ENCODE results near the gene COPS2. TPM values are rescaled to one million over a fixed set of nuclear protein-coding genes. Genes with fewer than 3 reads are reported as not detected.
"Not testable (repeated sequence)": the region's sequence is repeated elsewhere in the genome, so short reads cannot be mapped to it uniquely, and the experiment has no call there.

Gene COPS2
- 10 to 100 TPM; 18.1 to 30.0 (median 21.6) TPM for polyA plus RNA-seq

DNA sequence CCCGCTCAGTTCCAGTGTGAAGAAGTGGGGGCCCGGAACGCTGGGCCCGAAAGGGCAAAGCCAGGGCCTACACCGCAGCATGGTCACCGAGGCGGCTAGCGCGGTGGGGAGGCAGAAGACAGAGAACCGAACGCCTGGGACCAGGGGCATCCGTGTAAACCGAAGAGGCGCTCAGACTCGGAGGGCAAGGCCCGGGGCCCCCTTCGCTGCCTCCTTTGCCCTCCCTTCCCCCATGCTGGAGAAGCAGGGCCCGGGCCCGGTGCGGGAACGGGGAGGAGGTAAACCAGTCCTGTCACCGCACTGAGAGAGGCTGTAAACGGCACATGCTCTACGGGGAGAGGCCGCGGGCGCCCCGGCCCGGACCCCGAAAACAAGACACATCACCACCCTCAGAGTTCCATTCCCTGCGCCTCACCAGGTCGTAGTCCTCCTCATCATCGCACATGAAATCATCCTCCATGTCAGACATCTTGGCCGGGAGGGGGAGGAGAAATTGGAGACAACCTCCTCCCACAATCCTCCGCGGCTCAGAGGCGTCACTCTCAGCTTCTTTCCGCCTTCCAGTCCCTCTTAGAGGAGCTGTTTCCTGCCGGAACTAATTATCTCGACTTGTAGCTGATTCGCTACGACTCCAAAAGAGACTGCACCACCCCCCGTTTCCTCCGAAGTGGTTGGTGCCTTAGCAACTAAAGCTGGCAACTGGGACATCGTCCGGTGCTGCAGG, at the start of gene COPS2:
TSS of gene COPS2 (minus strand) at position 490 of the 724 bp plus-strand sequence. CDS start at position 469, 21 bp downstream.
- Mint-ChIP-seq H3K4me1 (peaks cover 45 to 58% of the 10 kb centered on the region in 2 donors), H3K27me3 (ENCODE audit: low read depth in 3 of 3) (peaks cover 3 to 7% (median 6%) of the 10 kb centered on the region in 3 donors), H3K9me3 (no peaks in the 10 kb centered on the region), H3K4me3 (peak within 1 kb of the TSS; percentile 98 to 100 (median 100)), H3K27ac (peak within 1 kb of the TSS; percentile 93 to 100 (median 98)), H3K36me3 (no peaks in the 10 kb centered on the region)
- peak; percentile 94 to 95 (median 95) for DNase-seq

DNA sequence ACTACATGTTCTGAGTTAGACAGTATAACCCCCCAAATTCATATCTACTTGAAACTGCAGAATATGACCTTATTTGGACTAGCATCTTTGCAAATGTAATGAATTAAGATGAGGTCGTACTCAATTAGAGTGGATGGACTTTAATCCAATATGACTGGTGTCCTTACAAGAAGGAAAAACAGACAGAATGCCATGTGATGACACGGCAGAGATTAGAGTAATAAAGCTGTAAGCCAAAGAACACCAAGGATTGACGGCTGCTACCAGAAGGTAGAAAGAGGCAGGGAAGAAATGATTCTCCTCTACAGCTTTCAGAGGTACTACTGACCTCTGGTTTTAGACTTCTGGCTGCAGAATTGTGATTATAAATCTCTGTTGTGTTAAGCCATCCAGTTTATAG, 44.9 kb upstream of the COPS2 start:
- H3K36me3 Mint-ChIP-seq: peaks cover 23 to 26% (median 24%) of the 10 kb centered on the region in 3 donors
- H3K4me1 Mint-ChIP-seq: peaks cover 3 to 15% of the 10 kb centered on the region in 2 donors
- H3K27ac Mint-ChIP-seq: no peak overlapping the region
- no peak for DNase-seq
- no peaks in the 10 kb centered on the region for H3K27me3 Mint-ChIP-seq (ENCODE audit: low read depth in 3 of 3)
- H3K4me3 Mint-ChIP-seq: no peak overlapping the region
- H3K9me3 Mint-ChIP-seq: peaks cover 0 to 3% (median 0%) of the 10 kb centered on the region in 6 donors

DNA sequence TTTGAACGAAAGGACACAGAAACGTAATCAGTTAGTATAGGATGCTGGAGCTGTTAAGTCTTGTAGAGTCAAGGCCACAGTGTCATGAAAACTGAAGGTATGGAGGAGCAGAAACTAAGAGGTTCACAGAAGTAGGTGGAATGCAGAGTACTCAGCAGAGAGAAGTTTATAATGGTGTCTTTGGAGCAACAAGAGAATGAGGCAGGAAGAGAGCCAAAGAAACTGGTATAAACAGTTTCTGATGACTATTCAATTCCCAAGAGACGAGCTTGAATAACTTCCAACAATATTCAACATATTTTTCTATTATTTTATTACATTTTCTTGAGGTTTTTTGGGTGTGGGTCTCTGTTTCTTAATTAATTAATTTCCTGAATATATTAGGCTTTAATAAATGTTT, 44.3 kb upstream of the COPS2 start:
- DNase-seq: no peak
- no peaks in the 10 kb centered on the region for H3K27me3 Mint-ChIP-seq (ENCODE audit: low read depth in 3 of 3)
- H3K4me1 Mint-ChIP-seq: peaks cover 3 to 17% of the 10 kb centered on the region in 2 donors
- peak overlapping the region in 1 of 6 donors; percentile 7 for H3K27ac Mint-ChIP-seq
- peaks cover 17 to 19% (median 17%) of the 10 kb centered on the region in 3 donors for H3K36me3 Mint-ChIP-seq
- no peak overlapping the region for H3K4me3 Mint-ChIP-seq
- peaks cover 0 to under 1% (median 0%) of the 10 kb centered on the region in 6 donors for H3K9me3 Mint-ChIP-seq

DNA sequence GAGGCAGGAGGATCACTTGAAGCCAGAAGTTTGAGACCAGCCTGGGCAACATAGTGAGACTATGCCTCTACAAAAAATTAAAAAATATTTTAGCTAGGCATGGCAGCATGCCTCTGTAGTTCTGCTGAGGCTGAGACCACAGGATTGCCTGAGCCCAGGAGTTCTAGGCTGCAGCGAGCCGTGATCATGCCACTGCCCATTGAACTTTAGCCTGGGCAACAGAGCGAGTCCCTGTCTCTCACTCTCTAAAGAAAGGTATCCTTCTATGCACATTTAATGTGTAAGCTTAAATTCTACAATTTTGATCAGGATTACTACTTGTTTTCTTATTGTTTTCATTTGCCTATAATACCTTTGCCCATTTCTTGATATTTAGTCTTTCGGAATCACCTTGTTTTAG, 41.5 kb upstream of the COPS2 start:
- DNase-seq: no peak
- Mint-ChIP-seq H3K36me3 (peaks cover 0 to 4% (median 3%) of the 10 kb centered on the region in 3 donors), H3K4me3 (no peak overlapping the region), H3K9me3 (no peaks in the 10 kb centered on the region), H3K27ac (no peak overlapping the region), H3K4me1 (peaks cover 3 to 21% of the 10 kb centered on the region in 2 donors), H3K27me3 (ENCODE audit: low read depth in 3 of 3) (no peaks in the 10 kb centered on the region)

DNA sequence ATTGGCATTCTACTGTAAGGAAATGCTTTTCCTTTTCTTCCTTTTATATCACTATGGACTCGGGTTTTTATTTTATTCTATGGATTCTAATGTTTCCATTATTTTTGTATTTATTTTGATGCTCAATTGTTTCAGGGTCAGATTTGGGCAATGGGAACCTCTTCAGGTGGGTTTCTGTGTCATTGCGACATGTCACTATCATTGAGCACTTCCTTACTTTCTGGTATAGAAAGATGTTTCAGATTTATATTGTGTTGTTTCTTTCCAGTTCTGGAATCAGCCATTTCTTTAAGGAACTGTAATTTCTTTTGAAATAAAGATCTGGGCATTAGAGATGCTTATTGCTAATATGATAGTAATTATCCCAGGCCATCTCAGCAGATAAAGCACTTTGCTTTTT, 36.5 kb upstream of the COPS2 start:
- Mint-ChIP-seq H3K4me1 (peaks cover 17 to 56% of the 10 kb centered on the region in 2 donors), H3K9me3 (no peaks in the 10 kb centered on the region), H3K27ac (no peak overlapping the region), H3K27me3 (ENCODE audit: low read depth in 3 of 3) (peaks cover 0 to 2% (median 0%) of the 10 kb centered on the region in 3 donors), H3K4me3 (no peak overlapping the region), H3K36me3 (no peaks in the 10 kb centered on the region)
- DNase-seq: no peak

DNA sequence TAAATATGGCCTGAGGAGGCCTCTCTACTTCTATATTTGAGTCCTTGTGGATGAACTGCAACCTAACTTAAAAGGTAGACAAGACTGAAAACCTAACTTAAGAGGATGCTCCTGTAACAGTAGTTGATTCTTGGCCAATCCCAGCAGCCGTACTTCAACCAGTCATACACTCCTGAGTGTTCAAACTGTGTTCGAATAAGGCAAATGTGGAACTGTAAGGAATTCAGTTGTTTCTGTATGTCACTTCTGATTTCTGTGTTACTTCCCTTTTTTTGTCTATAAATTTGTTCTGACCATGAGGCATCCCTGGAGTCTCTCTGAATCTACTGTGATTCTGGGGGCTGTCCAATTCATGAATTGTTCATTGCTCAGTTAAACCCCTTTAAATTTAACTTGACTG, 35.2 kb upstream of the COPS2 start:
- H3K4me3 Mint-ChIP-seq: no peak overlapping the region
- H3K9me3 Mint-ChIP-seq: no peaks in the 10 kb centered on the region
- no peaks in the 10 kb centered on the region for H3K36me3 Mint-ChIP-seq
- H3K27ac Mint-ChIP-seq: no peak overlapping the region
- no peak for DNase-seq
- peaks cover 25 to 57% of the 10 kb centered on the region in 2 donors for H3K4me1 Mint-ChIP-seq
- H3K27me3 Mint-ChIP-seq (ENCODE audit: low read depth in 3 of 3): peaks cover 0 to 2% (median 0%) of the 10 kb centered on the region in 3 donors

DNA sequence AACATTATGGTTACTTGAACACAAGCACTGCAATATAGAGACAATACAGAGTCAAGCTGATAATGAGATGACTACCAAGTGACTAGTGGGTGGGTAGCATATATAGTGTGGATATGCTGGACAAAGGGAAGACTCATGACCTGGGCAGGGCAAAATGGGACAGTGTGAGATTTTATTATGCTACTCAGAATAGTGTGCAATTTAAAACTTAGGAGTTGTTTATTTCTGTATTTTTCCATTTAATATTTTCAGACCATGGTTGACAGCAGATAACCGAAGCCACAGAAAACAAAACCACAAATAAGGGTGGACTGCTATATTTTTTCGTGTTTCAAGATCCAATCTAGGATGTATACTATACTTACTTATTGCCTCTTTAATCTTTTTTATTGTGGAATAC, 34.2 kb upstream of the COPS2 start:
- no peak for DNase-seq
- Mint-ChIP-seq H3K9me3 (no peaks in the 10 kb centered on the region), H3K4me1 (peaks cover 31 to 63% of the 10 kb centered on the region in 2 donors), H3K27me3 (ENCODE audit: low read depth in 3 of 3) (peaks cover 0 to 4% (median 0%) of the 10 kb centered on the region in 3 donors), H3K27ac (peak overlapping the region in 1 of 6 donors; percentile 0), H3K36me3 (no peaks in the 10 kb centered on the region), H3K4me3 (no peak overlapping the region)

DNA sequence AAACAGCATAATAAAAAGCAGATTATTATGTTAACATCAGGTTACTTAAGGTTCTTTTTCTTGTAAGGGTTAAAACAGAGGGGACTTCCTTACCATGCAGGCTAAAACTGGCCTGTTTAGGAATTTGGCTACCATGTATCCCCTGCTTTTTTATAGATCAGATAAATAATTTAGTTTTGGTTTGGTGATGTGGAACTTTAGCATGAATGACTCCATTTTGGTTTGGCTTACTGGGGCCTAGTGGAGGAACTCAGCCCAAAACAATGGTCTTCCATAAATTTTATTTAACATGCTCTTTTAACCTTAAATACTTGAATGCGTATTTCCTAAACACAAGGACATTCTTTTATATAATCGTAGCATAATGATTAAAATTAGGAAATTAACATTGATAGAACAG, 33.5 kb upstream of the COPS2 start:
- H3K27me3 Mint-ChIP-seq (ENCODE audit: low read depth in 3 of 3): peaks cover 0 to 4% (median 0%) of the 10 kb centered on the region in 3 donors
- no peak overlapping the region for H3K27ac Mint-ChIP-seq
- H3K9me3 Mint-ChIP-seq: no peaks in the 10 kb centered on the region
- H3K36me3 Mint-ChIP-seq: peaks cover 4 to 5% (median 5%) of the 10 kb centered on the region in 3 donors
- H3K4me3 Mint-ChIP-seq: no peak overlapping the region
- H3K4me1 Mint-ChIP-seq: peaks cover 35 to 70% of the 10 kb centered on the region in 2 donors
- no peak for DNase-seq

DNA sequence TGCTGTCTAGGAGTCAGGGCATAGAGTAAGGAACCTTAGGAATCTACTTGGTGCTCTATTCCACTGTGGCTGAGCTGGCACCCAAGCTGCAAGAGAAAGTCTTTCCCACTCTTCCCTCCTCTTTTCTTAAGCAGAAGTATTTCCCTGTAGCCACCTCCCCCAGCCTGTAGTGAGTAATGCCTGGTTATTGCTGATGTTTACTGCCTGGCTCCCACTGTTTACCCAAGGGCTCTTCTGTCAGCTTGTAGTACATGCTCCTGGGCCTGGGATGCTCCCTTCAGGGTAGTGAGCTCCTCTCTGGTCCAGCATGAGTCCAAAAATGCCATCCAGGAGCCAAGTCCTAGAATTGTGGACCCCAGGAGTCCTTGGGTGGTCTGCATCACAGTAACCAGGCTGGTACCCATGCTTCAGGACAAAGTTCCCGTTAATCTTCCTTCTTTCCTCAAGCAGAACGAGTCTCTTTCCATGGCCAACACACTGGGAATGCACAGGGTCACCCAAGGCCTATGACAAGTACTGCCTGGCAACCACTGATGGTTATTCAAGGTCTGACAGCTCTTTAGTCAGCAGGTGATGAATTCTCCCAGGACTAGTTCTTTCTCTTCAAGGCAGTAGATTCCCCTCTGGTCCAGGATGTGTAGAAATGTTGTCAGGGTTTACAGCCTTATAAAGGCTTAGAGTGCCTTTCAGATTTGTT, 32.3 kb upstream of the COPS2 start:
- Mint-ChIP-seq H3K27ac (peak overlapping the region in 3 of 6 donors; percentile 23 to 47 (median 25)), H3K4me1 (peaks cover 35 to 72% of the 10 kb centered on the region in 2 donors)

DNA sequence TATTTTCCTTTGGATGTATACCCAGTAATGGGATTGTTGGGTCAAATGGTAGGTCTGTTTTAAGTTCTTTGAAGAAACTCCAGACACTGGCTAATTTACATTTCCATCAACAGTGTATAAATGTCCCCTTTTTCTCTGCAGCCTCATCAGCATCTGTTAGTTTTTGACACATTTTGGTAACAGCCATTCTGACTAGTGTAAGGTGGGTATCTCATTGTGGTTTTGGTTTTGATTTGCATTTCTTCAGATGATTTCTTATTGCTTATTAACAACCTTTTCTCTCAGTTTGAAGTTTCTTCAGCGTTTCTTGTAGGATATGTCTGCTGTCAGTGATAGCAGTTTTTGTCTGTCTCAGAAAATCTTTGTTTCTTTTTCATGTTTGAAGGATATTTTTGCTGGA, 30.1 kb upstream of the COPS2 start:
- peaks cover 34 to 57% of the 10 kb centered on the region in 2 donors for H3K4me1 Mint-ChIP-seq
- H3K27ac Mint-ChIP-seq: peak overlapping the region; percentile 6 to 88 (median 44)
- peaks cover 4 to 16% (median 11%) of the 10 kb centered on the region in 3 donors for H3K36me3 Mint-ChIP-seq
- no peaks in the 10 kb centered on the region for H3K9me3 Mint-ChIP-seq
- H3K27me3 Mint-ChIP-seq (ENCODE audit: low read depth in 3 of 3): peaks cover 0 to 4% (median 0%) of the 10 kb centered on the region in 3 donors
- no peak for DNase-seq
- H3K4me3 Mint-ChIP-seq: peak overlapping the region in 3 of 5 donors; percentile 0 to 43 (median 22)

More for the DNA sequence above, 32.3 kb upstream of the COPS2 start:
- H3K4me3 Mint-ChIP-seq: no peak overlapping the region
- peaks cover 4 to 10% (median 8%) of the 10 kb centered on the region in 3 donors for H3K36me3 Mint-ChIP-seq
- peaks cover 0 to 4% (median 0%) of the 10 kb centered on the region in 3 donors for H3K27me3 Mint-ChIP-seq (ENCODE audit: low read depth in 3 of 3)
- H3K9me3 Mint-ChIP-seq: no peaks in the 10 kb centered on the region
- no peak for DNase-seq

DNA sequence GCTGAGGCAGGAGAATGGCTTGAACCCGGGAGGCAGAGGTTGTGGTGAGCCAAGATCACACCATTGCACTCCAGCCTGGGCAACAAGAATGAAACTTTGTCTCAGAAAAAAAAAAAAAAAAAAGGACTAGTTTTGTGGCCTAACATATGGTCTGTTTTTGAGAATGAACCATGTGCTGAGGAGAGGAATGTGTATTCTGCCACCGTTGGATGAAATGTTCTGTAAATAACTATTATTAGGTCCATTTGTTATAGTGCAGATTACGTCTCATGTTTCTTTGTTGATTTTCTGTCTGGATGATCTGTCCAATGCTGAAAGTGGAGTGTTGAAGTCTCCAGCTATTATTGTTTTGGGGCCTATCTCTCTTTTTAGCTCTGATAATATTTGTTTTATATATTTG, 28.3 kb upstream of the COPS2 start:
- DNase-seq; H3K4me3 Mint-ChIP-seq; H3K27ac Mint-ChIP-seq; H3K9me3 Mint-ChIP-seq; H3K27me3 Mint-ChIP-seq (ENCODE audit: low read depth in 3 of 3): not testable (repeated sequence)
- Mint-ChIP-seq H3K36me3 (peaks cover 4 to 16% (median 11%) of the 10 kb centered on the region in 3 donors), H3K4me1 (peaks cover 25 to 44% of the 10 kb centered on the region in 2 donors)

DNA sequence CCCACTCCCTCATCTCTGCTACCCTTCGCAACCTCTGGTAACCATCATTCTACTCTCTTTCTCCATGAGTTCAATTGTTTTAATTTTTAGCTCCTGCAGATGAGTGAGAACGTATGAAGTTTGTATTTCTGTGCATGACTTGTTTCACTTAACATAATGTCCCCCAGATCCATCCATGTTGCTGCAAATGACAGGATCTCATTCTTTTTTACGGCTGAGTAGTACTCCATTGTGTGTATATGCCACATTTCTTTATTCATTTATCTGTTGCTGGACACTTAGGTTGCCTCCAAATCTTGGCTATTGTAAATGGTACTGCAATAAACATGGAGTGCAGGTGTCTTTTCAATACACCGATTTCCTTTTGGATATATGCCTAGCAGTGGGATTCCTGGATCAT, 26.7 kb upstream of the COPS2 start:
- Mint-ChIP-seq H3K27ac (no peak overlapping the region), H3K9me3 (no peaks in the 10 kb centered on the region), H3K4me3 (no peak overlapping the region), H3K4me1 (peaks cover 22 to 31% of the 10 kb centered on the region in 2 donors), H3K27me3 (ENCODE audit: low read depth in 3 of 3) (peaks cover 0 to 4% (median 0%) of the 10 kb centered on the region in 3 donors), H3K36me3 (peaks cover 4 to 16% (median 11%) of the 10 kb centered on the region in 3 donors)
- DNase-seq: no peak

DNA sequence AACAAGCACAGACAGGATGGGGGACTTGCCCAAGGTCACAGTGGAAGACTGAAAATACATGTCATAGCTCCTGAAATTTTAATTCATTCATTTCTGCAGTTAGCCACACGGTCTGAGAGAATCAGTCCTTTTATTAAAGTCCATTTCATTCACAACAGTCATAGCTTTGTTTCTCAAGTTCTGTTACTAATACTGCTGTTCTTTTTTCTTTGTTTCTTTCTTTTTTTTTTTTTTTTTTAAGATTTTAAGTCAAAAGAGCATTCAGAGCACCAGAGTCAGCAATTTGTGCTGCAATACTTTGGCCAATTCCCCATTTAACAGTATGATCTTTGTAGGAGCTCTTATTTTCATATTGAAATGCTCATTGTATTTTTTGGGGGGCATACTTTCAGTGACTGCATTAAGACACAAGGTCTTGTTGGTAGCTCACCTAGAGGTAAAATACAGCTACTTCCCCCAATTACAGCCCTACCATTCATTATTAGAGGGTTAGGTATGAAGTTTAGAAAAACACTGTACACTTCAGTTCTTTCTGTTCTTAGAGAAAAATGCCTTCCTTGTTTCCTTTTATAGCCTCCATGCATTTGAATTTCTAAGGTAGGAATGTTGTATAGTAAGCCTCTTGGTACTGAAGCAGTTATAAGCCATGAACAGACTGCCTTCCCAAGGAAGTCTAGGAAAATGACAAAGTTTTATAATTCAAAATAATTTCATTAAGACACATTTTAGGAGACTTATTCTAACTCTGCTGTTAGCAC, 24.2 kb upstream of the COPS2 start:
- no peaks in the 10 kb centered on the region for H3K27me3 Mint-ChIP-seq (ENCODE audit: low read depth in 3 of 3)
- H3K4me3 Mint-ChIP-seq: no peak overlapping the region
- no peak for DNase-seq
- H3K4me1 Mint-ChIP-seq: peaks cover 13 to 28% of the 10 kb centered on the region in 2 donors
- H3K27ac Mint-ChIP-seq: no peak overlapping the region
- H3K9me3 Mint-ChIP-seq: no peaks in the 10 kb centered on the region
- H3K36me3 Mint-ChIP-seq: peaks cover 4 to 16% (median 11%) of the 10 kb centered on the region in 3 donors
